NCI-H526 (cell line): ENCODE measurements around the gene COA8.
A peak's percentile ranks its signal among the peaks of the same experiment; 100 is the strongest.

Experiments
- DNase-seq, 2 experiments: peaks; one replicate each; lab custom pipeline; 2025; lab: John Stamatoyannopoulos, UW

Gene COA8

GRCh38 chr14:103548463-103549351 lies 14.1 kb upstream of the COA8 start:
- DNase-seq: no peak

GRCh38 chr14:103549361-103550311 lies 13.1 kb upstream of the COA8 start:
- DNase-seq: peak; percentile 83 to 90

DNA sequence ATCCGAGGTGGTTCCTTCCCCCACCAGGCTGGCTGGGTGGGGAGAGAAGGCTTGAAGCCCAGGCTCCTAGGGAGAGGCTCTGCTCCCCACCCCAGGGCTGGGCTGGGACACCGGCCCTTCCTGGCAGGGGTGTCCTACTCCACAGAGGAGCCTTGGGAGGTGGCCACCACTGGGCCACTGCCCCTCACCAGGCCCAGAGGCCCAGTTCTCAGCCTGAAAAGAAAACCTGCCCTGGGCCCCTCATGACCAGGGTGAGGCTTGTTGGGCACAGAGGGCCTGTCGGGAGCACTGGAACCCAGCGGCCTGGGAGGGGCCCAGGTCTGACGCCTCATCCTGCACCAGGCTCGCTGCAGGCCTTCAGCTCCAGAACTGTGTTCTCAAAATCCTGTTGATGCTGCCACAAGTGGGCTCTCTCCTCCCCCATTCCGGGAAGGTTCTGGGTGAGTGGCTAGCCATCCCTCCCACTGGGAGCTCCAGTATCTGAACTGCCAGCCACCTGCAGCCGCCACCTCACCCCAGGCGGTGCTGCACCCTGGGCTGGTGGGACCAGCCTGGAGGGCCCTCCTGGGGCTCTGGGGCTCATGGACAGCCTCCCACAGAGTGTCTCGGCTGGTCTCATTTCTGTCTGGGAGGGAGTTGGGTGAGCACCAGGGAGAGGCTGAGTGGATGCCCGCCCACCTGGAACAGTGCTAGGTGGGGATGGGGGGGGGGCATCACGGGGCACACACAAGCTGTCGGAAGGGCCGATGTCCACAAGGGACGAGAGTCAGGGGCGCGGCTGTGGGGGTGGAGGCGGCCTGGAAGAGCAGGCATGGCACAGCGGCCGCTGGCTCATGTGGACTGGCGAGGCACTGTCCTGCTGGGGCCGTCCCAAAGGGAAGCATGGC lies 12.1 kb upstream of the COA8 start:
- DNase-seq: peak; percentile 15 to 74

DNA sequence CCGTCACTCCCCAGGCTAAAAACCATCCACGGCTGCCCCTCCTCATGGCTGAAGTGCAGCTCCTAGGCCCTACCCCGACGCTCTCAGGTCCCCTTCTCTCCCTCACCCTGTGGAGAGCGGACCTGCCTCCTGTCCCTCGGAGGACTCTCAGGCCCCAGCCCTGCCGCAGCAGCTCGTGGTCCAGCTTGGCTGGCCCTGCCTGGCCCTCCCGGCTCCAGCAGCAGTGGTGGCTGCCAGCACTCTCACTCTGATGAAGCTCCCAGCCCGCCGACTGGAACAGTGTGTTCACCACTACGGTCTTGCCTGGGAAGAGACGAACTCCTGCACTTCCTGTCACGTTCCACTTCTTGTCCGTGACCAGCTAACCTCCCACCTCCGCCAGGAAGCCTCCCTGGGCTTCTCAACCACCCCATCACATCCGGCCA lies 11.4 kb upstream of the COA8 start:
- no peak for DNase-seq

DNA sequence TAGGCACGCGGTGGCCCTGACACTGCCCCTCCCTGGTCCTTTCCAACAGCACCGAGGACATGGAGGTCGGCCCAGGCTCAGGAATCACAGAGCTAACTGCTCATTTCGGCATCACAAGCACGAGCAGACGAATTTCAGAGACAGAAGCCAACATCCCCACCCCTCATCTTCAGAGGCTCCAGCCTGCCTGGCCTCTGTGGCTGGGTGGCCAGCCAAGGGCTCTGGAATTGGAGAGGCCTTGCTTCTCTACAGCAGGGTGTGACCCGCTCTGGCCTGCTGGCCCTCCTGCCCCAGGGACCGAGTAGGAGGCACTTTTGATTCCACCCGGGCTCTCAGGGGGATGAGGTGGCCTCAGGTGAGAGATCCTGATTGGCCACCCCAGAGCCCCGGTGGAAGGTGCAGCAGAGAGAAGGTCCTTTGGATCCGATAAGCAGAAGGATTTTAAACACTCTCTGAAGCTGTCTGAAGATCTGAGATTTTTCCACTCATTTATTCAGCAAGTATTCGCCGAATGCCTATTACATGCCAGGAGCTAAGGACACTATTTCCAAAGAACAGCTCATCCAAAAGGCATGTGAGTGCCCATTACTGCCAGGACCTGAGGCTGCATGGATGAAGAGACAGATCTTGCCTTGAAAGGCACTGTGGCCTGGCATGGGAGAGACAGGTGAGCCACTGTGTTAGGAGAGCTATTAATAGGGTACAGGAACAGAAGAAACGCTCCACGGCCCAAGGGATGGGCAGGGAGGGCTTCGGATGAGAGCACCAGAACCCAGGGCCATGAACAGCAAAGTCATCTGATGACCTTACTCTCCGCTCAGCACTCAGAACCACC lies 10.5 kb upstream of the COA8 start:
- no peak for DNase-seq

DNA sequence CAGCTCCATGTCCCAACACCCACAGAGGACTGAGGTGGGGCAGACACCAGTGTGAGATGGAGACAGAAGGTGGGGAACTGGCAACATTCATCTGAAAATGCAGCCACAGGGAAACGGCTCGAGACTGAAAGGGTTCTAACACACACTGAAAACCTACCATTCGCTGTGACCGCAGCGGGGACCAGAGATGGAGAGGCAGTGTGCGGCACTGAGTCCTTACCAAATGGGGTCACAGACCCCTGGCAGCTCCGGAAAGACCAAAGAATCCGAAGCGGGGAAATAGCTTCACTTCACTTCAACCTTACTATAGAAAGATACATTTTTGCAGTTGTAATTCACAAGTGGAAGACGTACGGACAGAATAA lies 9.9 kb upstream of the COA8 start:
- DNase-seq: no peak

GRCh38 chr14:103555559-103556337 lies 7.0 kb upstream of the COA8 start:
- DNase-seq: no peak

GRCh38 chr14:103556946-103557758 lies 5.6 kb upstream of the COA8 start:
- DNase-seq: no peak

- DNase-seq: peak; percentile 75 to 81
Observed at GRCh38 chr14:103558071-103558882, 4.5 kb upstream of the COA8 start.

DNA sequence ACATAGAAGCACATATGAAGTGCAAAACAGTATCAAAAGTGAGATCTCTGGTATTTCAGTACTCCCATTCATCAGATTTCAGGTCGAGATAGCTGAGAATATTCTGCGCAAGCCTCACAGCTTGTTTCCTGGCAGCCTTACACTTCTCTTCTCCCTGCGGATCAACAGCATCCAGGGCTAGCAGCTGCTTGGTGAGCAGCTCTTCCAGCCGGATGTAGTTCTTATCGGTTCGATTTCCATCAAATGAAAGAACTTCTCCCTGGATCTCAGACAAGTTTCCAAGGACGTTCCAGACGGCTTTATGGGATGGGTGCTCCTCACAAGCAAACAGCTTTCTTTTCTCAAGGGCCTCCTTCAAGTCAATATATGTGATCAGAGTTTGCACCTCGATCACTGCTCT lies 3.0 kb upstream of the COA8 start:
- DNase-seq: no peak

GRCh38 chr14:103560691-103561090 lies 2.1 kb upstream of the COA8 start:
- DNase-seq: no peak

DNA sequence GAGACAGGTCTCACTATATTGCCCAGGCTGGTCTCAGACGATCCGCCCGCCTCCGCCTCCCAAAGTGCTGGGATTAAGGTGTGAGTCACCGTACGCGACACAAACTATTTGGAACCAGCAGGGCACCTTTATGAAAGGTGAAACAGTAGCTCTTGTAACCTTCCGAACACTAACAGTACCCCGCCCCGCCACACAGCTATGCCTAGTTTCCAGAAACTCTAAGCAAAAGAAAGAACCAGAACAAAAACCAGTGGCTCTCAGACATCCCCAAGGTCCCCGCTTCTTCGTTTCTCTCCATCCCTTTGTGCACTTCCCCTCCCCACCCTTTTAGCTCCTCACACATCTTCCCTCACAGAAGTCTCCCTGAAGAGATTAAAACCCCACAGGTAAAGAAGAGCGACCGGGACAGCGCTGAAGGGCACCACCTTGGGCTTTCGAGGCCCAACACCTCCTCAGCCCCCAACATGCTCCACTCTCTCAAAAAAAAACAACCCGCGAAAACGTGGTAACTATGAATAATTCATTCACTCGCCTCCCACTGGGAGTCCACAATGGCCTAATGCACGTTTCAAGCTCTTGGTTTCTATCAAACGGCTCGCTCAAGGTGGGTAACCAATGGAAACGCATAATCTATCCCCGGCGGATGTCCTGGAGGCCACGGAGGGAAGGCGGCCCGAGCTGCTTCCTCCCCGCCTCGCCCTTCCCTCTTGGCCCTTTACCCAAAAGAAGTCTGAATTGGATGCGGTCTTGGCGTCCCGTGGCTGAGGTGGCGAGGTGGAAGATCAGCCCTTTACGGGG lies 1.2 kb upstream of the COA8 start:
- DNase-seq: peak in 1 of 2 experiments; percentile 29

GRCh38 chr14:103562179-103562428 lies 656 bp upstream of the COA8 start:
- no peak for DNase-seq

DNA sequence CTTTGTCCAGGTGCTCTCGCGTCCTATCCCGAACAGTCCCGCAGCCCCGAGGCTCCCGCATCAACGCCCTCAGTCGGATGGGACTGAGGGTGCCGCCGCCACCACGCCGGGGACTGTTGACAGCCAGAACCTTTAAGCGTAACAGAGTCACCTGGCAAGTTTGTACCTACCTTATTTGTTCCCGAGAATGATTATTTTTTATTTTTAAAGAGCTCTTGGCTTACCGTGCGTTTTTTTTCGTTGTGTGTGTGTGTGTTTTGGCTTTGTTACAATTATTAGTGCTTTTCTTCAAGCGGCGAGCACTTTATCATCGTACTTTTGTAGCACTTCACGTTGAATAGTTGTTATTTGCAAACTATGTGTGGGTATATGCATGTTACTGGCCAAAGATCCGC lies 463 bp downstream of the COA8 start:
- no peak for DNase-seq

GRCh38 chr14:103563844-103564505 lies 1.2 kb downstream of the COA8 start:
- no peak for DNase-seq

DNA sequence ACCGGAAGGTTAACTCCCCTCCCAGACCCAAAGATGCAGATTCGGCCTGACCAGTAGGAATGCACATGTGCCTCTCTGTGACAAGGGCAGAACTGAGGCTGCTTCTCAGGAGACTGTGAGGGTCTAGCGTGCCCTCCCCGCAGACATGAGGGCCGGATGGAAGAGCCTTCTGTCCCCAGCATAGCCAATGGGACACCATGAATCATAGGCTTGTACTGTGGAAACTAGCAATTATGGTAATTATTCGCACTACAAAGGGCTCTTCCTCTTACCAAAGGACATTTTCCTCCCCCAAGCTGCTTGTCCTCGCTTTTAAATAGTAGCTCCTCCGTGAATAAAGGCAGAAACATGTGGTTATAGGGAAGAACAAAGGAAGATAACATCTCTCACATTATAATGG lies 6.2 kb downstream of the COA8 start:
- no peak for DNase-seq

DNA sequence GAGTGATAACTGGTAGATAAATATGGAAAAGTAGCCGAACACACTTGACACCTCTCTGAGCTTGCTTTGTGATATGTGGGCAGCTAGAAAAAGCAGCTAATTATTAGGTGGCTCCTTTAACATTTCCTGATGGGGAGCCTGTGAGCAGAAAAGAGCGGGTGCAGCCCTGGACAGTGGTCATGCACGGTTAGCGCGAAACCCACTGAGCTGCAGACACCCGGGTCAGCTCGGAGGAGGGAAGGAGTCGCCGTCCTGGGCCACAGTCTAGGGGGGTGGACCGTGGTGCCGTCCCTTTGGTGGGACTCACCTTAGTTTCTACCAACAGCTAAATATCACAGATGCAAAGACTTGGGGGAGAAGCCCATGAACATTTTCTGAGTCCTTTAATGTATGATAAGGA lies 6.6 kb downstream of the COA8 start:
- DNase-seq: no peak
